HG03064 (cell line): Measurements from ENCODE around the gene GDPD1.
A peak's percentile ranks its signal among the peaks of the same experiment; 100 is the strongest.
"Not testable (repeated sequence)": the region's sequence is repeated elsewhere in the genome, so short reads cannot be mapped to it uniquely, and the experiment has no call there.

Experiments
- ATAC-seq: cut with Tn5 transposase; IDR thresholded peaks from one replicate; pipeline ENCODE4 v1.9.1; 2021; ENCODE audit warnings: low read depth; ENCODE audit not compliant: unreplicated experiment

The GDPD1 gene

DNA sequence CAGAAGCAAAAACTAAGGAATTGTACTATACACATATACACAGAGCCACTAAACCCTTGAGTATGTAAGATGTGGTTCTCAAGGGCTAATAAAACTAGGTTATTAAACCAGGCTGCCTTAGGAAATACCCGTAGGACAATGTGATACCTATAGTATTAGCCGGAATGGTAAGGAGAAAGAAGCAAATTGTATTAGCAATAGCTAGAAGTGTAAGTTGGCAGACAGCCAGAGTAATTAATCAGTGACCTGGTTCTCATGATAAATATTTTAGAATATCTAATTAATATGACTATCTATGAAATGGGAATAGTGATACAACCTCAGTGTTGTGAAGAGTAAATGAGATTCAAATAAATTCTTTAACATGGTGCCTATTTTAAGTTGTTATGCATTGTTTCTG is 18.6 kb downstream of the GDPD1 start:
- no peak for ATAC-seq

DNA sequence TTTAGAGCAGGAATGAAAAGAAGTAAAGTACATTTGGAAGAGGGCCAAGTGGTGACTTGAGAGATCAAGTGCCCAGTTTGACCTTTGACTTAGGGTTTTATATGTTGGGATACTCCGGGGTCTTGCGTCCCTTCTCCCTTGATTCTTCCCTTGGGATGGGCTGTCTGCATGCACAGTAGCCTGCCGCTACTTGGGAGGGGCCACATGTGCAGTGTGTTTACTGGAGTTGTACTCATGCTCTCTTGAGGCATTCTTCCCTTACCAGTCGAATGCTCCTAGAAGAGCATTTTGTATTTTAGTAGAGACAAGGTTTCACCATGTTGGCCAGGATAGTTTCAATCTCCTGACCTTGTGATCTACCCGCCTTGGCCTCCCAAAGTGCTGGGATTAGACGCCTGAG is 23.8 kb downstream of the GDPD1 start:
- ATAC-seq, result no peak

DNA sequence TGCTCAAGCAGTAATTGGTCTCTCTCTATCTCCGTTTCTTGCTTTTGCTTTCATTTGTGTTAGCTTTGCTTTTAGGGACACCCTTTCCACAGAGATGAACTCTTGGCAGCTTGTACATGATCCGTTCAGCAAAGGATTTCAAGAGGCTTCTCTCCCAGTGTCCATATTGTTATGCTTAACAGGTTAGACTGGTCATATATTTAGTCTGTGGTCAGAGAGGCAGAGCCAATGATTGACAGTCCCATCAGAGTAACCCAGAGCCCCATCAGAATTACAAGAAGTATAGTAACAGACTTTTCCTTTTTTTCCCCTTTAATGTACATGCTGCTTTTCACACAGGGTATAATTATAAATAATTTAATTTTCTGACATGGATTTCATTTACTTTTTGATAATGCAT is 34.4 kb downstream of the GDPD1 start:
- ATAC-seq, result no peak

DNA sequence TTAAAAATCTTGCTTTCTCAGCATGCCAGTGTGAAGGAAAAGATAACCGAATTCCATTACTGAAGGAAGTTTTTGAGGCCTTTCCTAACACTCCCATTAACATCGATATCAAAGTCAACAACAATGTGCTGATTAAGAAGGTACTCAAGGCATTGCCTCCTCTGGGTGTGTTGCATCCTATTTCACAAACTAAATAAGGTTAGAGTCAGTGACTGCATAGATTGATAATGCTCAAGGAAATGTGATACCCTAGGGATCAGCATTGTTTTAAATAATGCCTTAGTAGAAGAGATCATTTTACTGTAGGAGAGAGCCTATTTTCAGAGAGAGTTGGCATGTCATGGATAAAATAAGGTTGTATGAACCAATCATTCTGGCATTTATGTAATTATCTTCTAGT is 36.8 kb downstream of the GDPD1 start:
- no peak for ATAC-seq

DNA sequence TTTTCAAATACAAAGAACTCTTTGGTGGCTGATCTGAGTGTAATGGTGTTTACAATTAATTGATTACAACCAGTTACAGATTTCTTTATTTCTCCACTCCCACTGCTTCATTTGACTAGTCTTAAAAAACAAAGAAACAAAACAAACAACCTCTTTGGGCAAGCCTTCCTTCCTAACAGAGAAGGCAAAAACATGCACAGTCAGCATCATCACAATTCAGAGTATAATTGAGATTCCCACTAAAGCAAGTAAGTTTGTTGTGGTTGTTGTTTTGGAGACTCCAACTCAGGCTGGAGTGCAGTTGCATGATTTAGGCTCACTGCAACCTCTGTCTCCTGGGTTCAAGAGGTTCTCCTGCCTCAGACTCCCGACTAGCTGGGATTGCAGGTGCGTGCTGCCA is 40.4 kb downstream of the GDPD1 start:
- no peak for ATAC-seq

DNA sequence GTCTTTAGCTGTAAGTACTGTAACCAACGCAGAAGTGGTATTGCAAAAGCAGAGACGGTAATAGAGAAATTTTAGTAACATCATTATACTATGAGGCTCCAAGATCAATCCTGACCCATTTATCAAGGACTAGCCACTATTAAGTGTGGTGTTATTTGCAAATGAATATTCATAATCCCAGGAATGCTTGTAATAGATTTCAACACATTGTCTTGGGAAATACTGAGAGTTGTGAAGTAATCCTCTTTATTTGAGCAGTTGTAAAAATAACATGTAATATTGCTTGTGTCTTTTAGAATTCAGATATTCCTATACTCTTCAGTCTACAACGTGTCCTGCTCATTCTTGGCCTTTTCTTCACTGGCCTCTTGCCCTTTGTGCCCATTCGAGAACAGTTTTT is 46.4 kb downstream of the GDPD1 start:
- ATAC-seq, result no peak

DNA sequence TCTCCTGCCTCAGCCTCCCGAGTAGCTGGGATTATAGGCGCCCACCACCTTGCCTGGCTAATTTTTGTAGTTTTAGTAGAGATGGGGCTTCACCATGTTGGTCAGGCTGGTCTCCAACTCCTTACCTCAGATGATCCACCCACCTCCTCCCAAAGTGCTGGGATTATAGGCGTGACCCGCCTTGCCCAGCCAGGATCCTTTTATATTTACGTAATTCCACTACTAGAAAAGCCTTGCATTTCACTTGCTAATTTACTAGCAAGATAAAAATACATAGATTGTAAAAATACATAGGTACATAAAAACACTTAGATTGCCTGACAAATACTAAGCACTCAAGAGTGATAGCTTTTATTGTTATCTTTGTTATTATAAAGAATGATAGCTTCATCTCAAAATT is 47.5 kb downstream of the GDPD1 start:
- ATAC-seq, result no peak

DNA sequence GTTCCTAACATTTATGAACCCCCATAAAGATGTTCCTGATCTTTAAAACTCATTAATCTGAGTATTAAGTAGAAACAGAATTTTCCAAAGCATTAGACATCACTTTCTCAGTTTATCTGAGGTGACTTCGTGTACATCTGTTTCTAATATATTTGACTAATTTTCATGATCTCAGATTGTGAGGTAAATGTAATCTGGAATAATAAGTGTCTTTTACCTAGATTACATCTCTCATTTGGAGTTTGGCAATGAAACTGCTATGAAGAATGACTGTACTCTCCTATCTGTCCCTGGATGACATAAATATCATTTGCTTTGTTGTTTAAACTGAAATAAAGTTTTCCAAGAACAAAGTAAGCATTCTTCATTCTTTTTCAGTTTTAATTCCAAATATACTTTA is 55.3 kb downstream of the GDPD1 start:
- no peak for ATAC-seq

DNA sequence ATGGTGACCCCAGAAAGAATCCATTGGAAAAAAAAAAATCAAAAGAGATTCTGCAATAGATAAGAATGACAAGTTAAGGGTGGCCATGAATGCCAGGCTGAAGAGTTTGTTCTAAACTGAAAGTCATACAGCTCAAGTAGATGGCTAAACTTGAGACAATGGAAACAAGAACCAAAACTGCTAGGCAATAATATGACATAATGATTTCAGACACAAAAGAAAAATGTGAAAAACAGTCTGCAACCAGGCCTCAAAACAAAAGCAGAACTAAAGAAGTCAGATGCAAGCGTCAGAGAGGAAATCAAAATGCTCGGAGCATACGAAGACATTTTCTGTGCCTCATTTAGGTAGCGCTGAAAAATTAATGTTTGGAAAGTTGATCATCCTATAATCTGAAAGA is 56.7 kb downstream of the GDPD1 start:
- ATAC-seq, result peak; percentile 71

DNA sequence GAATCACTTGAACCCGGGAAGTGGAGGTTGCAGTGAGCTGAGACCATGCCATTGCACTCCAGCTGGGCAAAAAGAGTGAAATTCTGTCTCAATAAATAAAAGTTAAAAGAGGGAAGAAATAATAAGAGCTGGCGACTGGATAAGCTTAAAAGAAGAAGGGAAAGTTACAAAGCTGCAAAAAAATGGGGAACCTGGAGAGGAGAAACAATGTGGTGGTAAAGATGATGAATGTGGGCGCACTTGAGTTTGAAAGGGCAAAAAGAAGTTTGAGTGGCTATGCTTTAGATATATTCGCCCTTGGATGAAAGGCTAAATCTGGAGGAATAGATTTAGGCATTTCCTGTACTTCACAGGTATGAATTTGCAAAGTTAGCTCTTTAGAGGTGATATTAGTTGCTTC is 58.1 kb downstream of the GDPD1 start:
- no peak for ATAC-seq

DNA sequence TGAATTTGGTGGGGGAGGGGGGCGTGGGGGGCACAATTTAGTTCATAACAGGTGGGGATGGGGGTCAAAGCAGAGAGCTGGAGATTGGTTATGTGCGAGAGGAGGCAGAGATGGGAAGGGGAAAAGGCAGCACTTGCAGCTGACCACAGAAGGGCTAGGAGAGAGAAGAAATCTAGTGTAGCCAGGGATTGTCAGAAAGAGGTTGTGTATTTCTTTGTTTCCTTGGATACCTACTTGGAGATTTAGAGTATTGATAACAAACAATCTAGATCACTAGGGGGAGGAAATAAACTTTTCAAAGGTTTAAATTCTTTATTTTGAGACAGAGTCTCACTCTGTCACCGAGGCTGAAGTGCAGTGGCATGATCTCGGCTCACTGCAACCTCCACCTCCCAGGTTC is 64.0 kb downstream of the GDPD1 start:
- ATAC-seq, result no peak

DNA sequence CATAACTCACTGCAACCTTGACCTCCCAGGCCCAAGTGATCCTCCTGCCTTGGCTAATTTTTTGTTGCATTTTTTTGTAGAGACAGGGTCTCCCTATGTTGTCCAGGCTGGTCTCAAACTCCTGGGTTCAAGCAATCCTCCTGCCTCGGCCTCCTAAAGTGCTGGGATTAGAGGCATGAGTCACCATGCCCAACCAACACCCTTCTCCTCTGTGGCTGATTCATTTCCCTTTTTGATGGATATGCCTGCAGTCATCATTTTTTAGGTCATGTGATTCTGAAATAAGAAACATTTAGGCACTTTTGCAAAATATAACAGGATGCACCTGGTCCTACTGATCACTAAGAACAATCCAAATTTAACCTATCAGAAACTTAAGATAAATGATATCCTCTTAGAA is 67.1 kb downstream of the GDPD1 start:
- no peak for ATAC-seq

DNA sequence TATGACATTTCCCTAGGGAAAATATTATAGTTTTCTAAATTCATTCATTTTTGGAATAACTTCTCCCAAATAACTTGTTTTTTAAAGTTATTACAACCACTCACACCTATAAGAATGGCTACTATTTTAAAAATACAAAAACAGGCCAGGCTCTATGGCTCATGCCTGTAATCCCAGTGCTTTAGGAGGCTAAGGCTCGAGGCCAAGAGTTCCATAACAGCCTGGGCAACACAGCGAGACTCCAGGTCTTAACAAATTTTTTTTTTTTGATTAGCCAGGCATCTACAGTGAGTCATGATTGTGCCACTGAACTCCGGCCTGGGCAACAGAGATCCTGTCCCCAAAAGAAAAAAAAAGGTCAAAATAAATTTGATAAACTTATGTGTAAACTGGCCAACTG is 67.6 kb downstream of the GDPD1 start:
- no peak for ATAC-seq

DNA sequence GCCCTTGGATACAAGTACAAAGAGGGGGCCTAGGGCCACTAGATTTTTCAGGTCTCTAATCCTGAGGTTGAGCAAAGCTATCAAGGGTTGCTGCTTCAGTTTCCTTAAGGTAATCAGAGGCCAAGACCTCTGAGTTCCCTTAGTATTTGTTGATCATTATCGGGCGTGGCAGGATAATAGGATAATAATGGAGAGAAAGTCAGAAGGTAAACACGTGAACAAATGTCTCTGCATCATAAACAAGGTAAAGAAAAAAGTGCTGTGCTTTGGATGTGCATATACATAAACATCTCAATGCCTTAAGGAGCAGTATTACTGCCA is 69.6 kb downstream of the GDPD1 start:
- ATAC-seq, result no peak

DNA sequence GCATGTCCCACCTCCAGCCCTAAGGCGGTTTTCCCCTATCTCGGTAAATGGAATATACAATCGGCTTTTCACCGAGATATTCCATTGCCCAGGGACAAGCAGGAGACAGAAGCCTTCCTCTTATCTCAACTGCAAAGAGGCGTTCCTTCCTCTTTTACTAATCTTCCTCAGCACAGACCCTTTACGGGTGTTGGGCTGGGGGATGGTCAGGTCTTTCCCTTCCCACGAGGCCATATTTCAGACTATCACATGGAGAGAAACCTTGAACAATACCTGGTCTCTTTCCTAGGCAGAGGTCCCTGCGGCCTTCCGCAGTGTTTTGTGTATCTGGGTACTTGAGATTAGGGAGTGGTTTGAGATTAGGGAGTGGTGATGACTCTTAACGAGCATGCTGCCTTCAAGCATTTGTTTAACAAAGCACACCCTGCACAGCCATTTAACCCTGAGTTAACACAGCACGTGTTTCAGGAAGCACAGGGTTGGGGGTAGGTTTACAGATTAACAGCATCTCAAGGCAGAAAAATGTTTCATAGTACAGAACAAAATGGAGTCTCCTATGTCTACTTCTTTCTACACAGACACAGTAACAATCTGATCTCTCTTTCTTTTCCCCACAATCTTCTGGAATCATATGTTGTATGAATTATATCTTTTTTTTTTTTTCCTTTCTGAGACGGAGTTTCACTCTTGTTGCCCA is 70.1 kb downstream of the GDPD1 start:
- ATAC-seq, result not testable (repeated sequence)

DNA sequence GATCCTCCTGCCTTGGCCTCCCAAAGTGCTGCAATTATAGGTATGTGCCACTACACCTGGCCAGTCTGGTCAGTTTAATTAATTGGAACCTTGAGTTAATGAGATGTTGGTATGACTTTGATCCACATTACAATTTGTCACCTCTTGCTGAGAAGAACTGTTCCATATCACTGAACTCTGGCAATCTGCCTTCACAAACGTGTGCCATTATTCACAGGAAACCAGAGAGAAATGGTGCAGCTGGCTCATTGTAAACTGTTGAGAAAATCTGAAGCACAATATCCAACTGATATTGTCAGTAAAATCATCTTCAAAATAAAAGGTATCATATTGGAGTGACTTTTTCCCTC is 71.8 kb downstream of the GDPD1 start:
- no peak for ATAC-seq

DNA sequence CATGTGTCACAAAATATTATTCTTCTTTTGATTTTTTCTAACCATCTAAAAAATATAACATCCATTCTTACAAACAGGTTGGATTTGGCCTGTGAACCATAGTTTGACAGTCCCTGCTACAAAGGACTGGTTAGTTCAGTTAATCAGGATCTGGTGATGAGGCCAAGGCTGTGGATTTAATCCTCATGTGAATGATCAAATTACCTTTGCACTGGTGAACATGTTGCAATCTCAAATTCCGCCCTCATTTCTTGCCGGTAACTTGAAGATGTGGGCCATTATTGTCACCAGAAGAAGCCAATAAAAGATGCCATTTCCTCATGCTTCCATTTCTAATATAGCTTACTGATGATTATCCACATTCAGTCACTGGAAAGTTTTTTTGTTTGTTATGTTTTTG is 75.9 kb downstream of the GDPD1 start:
- ATAC-seq, result no peak

DNA sequence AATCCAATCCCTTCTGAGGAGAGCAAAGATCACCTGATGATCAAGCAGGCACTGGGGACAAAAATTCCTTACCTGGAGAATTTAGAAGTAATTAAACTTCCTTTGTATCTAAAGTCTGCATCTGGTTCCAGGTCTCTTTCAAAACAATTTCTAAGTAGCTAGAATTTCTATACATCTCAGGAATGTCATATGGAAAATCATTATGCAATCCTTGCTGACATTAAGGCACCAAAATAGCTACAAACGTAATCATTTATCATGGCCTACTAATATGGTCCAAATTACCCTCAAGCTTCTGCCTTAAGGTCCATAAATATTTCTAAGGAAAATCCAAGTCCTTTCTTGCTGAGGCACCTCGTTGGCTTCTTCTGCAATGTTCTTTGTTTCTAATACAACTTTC is 78.2 kb downstream of the GDPD1 start:
- ATAC-seq, result no peak

DNA sequence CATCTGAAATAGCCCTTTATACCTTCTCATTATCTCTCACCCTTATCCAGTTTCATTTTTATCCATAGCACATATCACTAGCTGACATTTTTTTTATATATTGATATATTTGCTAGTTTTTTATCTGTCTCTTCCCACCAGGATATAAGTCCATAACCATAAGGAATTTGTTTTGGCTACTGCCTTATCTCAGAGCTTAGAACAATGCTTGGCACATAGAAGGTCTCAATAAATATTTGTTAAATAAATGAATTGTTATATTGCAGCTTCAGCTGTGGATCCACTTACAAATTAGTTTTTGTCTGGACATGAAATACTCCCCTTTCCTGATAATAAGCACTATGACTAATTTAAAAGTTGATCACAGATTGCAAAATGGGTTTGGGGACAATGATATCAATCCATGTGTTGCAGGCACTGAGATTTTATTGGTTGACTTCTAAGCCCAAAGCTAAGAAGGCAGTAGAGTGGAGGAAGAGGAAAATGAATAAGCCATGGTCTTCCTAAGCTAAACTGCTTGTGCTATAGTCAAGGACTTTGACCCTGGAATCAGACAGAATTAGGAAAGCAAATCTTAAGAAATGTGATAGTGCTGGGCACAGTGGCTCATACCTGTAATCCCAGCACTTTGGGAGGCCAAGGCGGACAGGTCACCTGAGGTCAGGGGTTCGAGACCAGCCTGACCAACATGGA is 79.2 kb downstream of the GDPD1 start:
- no peak for ATAC-seq

DNA sequence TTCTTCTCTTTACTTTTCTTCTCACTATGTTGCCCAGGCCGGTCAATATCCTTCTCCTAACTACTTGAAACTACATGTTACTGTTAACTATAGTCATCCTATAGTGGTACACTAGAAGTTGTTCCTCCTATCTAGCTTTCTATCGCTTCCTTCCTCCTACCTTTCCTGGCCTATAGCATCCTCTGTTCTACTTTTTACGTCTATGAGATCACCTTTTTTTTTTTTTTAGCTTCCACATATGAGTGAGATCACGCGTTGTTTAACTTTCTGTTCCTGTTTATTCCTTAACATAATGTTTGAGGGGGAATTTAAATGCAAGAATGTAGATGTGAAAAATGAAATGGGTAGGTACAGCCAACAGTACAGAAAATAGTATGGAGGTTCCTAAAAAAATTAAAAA is 80.6 kb downstream of the GDPD1 start:
- no peak for ATAC-seq

DNA sequence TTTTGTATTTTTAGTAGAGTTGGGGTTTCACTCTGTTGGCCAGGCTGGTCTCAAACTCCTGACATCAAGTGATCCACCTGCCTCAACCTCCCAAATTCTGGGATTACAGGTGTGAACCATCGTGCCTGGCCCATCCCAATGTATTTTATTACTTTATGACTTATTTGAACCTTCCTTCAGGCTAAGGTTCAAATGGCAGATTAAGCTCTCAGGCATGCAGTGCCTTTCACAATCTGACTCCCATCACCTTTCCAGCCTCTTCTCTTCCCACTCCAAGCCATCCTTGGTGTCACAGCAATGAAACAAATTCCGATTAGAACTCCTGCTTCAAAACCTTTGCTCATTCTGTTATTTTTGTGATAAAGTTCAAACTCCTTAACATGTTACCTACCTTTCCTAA is 84.5 kb downstream of the GDPD1 start:
- no peak for ATAC-seq

DNA sequence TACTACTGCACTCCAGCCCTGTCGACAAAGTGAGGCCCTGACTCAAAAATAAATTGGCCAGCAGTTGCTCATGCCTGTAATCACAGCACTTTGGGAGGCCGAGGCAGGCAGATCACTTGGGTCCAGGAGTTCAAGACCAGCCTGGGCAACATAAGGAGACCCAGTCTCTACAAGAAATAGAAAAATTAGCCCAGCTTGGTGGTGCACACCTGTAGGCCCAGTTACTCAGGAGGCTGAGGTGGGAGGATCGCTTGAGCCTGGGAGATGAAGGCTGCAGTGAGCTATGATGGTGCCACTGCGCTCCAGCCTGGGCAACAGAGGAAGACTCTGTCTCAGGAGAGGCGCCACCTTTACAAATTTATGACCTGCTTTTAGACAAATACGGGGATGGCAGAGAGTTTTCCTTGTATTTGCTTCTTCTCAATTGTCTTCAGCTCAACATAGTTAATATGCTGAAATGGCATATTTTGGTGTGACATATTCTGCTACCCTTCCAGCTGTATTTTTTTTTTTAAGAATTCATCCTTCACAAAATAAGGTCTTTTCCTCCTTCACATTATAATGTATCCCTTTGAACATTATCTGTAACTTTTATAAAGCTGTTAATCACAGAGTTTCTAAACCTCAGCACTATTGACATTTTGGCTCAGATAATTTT is 90.1 kb downstream of the GDPD1 start:
- no peak for ATAC-seq
